ENCODE data around the gene SLC7A7.

GRCh38 chr14:22723815-22724214 lies 91.4 kb downstream of the SLC7A7 start:
- no peak for TF ChIP-seq ZSCAN20 (CRISPR knock-in tag; IDR thresholded peaks at IDR 0.05; ENCODE audit: borderline replicate concordance)
- no peak for TF ChIP-seq BHLHE40 (IDR thresholded peaks at IDR 0.05; ENCODE audit: low read length)
- no peak for TF ChIP-seq CHD4 (IDR thresholded peaks at IDR 0.05; ENCODE audit: borderline replicate concordance, low read length)

All from HepG2 (cell line).